AG04449 (cell line): ENCODE measurements around the gene AADAC.
A peak's percentile ranks its signal among the peaks of the same experiment; 100 is the strongest.

Experiments used
- CTCF ChIA-PET: fragments of 350-600 bp; formaldehyde crosslinking; extraction: SDS; loops from one replicate; lab custom pipeline; 2021; ENCODE audit warnings: antibody characterized with exemption; lab: Yijun Ruan, JAX
- POLR2A ChIA-PET: fragments of 400-600, 350-600 bp; formaldehyde crosslinking; extraction: SDS; loops from one replicate; lab custom pipeline; 2020; ENCODE audit warnings: antibody characterized with exemption, inconsistent platforms; lab: Yijun Ruan, JAX
- DNase-seq: peaks from one replicate; pipeline ENCODE4 v3.0.0-alpha.2; 2010; ENCODE audit warnings: low read depth, low spot score
- H3K4me3 ChIP-seq: 2 replicates; pipeline ENCODE4 v1.5.1; 2011; ENCODE audit warnings: low read depth, mild to moderate bottlenecking, control low read depth, low read length
- TF ChIP-seq, protein P1 (sequence below): IDR thresholded peaks from one replicate; pipeline ENCODE4 v1.5.1; 2011; ENCODE audit warnings: mild to moderate bottlenecking, moderate library complexity, low read length, control low read depth, inconsistent platforms; ENCODE audit not compliant: insufficient read depth; ENCODE audit errors: missing control alignments

The AADAC gene

DNA sequence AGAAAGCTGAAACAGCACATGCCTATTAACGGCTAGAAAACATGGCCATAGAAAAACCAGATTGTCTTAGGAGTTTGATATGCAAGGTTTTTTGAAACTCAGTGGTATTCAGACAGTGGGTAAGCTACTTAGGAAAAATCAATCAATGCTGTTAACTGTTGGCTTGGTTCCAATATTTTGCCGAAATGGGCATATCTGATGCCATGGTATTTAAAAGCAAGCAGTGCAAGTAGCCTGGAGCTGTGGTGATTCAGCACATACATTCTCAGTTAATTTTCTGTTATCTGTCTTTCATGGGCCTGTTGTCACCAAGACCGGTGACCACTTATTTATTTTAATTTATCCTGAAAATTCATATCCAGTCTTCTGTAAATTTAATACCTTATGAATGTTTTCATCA, 42.2 kb downstream of the AADAC start:
- H3K4me3 ChIP-seq = no peak overlapping the region
- TF ChIP-seq, protein P1, sequence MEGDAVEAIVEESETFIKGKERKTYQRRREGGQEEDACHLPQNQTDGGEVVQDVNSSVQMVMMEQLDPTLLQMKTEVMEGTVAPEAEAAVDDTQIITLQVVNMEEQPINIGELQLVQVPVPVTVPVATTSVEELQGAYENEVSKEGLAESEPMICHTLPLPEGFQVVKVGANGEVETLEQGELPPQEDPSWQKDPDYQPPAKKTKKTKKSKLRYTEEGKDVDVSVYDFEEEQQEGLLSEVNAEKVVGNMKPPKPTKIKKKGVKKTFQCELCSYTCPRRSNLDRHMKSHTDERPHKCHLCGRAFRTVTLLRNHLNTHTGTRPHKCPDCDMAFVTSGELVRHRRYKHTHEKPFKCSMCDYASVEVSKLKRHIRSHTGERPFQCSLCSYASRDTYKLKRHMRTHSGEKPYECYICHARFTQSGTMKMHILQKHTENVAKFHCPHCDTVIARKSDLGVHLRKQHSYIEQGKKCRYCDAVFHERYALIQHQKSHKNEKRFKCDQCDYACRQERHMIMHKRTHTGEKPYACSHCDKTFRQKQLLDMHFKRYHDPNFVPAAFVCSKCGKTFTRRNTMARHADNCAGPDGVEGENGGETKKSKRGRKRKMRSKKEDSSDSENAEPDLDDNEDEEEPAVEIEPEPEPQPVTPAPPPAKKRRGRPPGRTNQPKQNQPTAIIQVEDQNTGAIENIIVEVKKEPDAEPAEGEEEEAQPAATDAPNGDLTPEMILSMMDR = no peak
- CTCF ChIA-PET = no interaction called here
- no peak for DNase-seq
- POLR2A ChIA-PET = no interaction called here

DNA sequence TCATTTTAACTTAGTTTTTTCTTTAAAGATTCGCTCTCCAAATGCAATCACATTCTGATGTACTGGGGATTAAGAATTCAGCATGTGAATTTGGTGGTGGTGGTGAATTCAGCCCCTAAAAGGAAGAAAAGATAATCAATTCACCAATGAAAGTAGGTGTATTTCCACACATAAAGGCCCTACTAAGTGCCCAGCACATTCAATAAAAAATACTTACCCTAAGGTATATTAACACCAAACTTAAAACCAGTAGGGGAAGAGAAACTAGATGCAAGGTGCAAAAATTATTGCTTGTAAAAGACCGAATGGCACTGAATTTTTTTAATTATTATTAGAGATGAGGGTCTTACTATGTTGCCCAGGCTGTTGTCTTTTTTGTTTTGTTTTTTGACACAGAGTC, 42.7 kb downstream of the AADAC start:
- H3K4me3 ChIP-seq = no peak overlapping the region
- DNase-seq = no peak
- ChIA-PET CTCF (no interaction called here), POLR2A (no interaction called here)
- TF ChIP-seq, protein P1 = no peak

DNA sequence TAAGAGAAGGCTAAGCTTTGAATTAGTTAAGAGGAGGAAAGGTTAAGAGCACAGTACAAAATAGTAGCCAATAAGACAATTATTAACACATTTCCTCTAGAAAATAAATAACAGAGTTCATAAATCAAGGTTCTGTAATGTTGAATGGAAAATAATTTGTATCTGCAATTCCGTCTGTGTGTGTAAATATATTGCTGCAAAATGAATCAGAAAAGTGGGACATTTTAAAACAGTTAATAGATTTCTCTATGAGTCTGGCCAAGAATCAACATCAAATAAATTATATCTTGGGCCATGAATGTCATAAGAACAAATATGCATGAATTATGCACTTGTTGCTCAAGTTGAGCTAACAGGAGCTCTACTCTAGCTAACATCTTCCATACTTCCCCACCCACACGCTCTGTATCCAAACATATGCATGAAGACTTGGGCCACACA, 45.3 kb downstream of the AADAC start:
- DNase-seq = no peak
- ChIA-PET CTCF (interaction anchor here (1.0 to 1.2 kb wide), 2 partner anchors 22 to 531 kb away, joined by 3 to 4 read pairs; no protein-coding TSS in a partner anchor), POLR2A (no interaction called here)
- TF ChIP-seq, protein P1 = no peak
- H3K4me3 ChIP-seq = no peak overlapping the region

DNA sequence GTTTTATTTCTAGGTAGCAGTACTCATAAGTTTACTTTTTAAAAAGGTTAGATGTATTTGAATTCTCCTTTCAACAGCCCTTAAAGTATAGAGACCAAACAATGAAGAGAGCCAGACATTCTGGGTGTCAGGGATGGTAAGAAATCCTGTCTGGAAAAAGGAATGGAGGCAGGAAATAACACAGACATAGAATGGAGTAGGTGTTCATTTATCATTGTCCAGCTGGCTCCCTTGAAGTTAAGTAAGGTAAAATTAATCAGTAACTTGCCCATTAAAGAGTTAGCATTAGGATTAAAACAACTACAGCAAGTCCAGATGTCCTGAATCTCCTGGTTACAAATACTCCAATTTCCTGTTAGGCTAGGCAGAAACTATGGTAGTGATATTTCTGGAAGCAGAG, 46.0 kb downstream of the AADAC start:
- POLR2A ChIA-PET = no interaction called here
- no peak for DNase-seq
- CTCF ChIA-PET = interaction anchor here (1.2 kb wide), 1 partner anchor 22 kb away, joined by 4 read pairs; no protein-coding TSS in a partner anchor
- TF ChIP-seq, protein P1 = no peak
- H3K4me3 ChIP-seq = no peak overlapping the region

DNA sequence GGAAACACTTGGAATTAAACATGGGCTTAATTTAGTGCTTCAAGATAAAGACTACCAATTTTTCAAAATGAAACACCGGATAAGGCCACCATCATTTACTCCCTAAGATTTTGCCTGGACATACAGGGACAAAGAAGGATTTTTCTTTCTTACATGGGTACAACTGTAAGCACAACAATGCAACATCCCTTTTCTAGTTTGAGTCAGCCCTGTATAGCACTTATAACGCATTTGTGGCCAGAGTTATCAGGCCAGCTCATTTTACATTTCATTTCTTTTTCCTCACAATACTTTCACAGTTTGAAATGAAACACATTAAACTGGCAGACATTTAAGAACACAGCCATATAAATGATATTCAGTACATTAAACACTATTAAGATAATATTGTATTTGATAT, 49.7 kb downstream of the AADAC start:
- H3K4me3 ChIP-seq = no peak overlapping the region
- TF ChIP-seq, protein P1 = no peak
- ChIA-PET CTCF (interaction anchor here (1.1 kb wide), 1 partner anchor 636 kb away, joined by 3 read pairs; no protein-coding TSS in a partner anchor), POLR2A (no interaction called here)
- DNase-seq = no peak

DNA sequence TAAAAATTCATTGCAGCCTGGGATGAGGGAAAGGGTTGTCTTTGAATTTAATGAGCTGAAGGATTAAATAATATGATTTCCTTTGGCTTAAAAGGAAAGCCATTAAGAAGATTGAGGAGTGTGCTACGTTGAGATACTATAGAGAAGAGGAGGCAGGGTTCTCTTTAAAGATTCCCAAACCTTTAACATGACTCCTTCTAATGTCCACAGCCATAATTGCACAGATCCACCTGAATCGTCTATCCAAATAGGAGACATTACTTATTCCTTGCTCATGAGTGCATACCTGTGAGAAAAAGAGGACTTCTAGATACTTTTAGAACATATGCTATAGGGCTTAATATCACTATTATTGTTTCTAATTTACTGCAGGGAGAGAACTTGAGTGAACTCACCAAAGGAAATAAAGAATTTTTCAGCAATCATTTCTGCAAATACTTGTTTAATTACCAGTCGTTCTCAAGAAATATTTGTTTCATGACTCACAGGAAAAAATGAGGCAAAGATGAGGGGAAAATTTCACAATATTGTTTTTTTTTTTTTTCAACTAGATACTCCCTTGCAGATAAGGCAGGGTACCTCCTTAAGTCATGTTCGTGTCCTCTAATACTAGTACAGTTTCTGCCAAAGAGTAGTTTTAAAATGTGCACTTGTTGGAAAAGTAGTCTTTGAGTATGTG, 50.6 kb downstream of the AADAC start:
- TF ChIP-seq, protein P1 = no peak

More for the DNA sequence above, 50.6 kb downstream of the AADAC start:
- ChIA-PET POLR2A (no interaction called here), CTCF (interaction anchor here (1.1 kb wide), 1 partner anchor 637 kb away, joined by 3 read pairs; no protein-coding TSS in a partner anchor)
- peak; percentile 57 for DNase-seq
- H3K4me3 ChIP-seq = no peak overlapping the region
